Jurkat, Clone E6-1 (cell line): ENCODE results near the gene DIP2A.
"Not testable (repeated sequence)": the region's sequence is repeated elsewhere in the genome, so short reads cannot be mapped to it uniquely, and the experiment has no call there.

Experiments
- DNase-seq: peaks from one replicate; pipeline ENCODE4 v3.0.0-alpha.2; 2011; ENCODE audit warnings: low read depth, low spot score
- H3K4me3 ChIP-seq: 2 replicates; pipeline ENCODE4 v1.5.1; 2011; ENCODE audit warnings: mild to moderate bottlenecking, low read length, control low read depth, moderate library complexity

DIP2A gene

GRCh38 chr21:46441961-46442498 is 16.7 kb upstream of the DIP2A start:
- DNase-seq = no peak
- no peak overlapping the region for H3K4me3 ChIP-seq

- no peak overlapping the region for H3K4me3 ChIP-seq
- no peak for DNase-seq
Measured at GRCh38 chr21:46442938-46443337, 15.8 kb upstream of the DIP2A start.

GRCh38 chr21:46443910-46444309 is 14.8 kb upstream of the DIP2A start:
- no peak for DNase-seq
- no peak overlapping the region for H3K4me3 ChIP-seq

- H3K4me3 ChIP-seq = no peak overlapping the region
- DNase-seq = no peak
Measured at GRCh38 chr21:46448108-46448507, 10.6 kb upstream of the DIP2A start.

DNA sequence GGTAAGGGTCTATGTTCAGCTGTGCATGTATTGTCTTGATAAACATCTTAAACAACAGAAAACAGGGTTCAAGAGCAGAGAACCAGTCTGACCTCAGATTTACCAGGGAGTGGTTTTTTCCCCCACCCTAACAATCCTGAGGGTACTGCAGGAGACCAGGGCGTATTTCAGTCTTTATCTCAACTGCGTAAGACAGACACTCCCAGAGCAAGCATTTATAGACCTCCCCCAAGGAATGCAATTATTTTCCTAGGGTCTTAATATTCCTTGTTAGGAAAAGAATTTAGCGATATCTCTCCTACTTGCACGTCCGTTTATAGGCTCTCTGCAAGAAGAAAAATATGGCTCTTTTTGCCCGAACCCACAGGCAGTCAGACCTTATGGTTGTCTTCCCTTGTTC is 9.8 kb upstream of the DIP2A start:
- H3K4me3 ChIP-seq, DNase-seq: not testable (repeated sequence)

- no peak overlapping the region for H3K4me3 ChIP-seq
- DNase-seq = no peak
Measured at GRCh38 chr21:46452710-46453109, 6.0 kb upstream of the DIP2A start.

DNA sequence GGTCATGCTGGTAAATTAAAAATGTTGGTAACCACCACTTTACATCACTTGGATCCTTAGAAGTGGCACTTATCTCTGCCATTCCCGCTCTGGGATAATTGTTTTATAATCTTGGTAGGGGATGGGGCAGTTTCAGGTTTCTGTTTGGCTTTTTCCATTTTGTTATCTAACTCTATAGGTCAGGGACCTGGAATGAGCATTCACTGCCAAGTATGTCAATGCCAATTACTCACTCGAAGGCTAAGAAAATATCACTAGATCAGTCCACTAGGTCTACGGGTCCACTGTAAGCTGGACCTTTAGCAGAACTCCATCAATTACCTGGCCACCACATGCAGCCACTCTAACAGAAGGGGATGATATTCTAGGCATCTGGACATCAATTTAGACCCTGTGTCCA is 4.5 kb upstream of the DIP2A start:
- H3K4me3 ChIP-seq = no peak overlapping the region
- DNase-seq = no peak

DNA sequence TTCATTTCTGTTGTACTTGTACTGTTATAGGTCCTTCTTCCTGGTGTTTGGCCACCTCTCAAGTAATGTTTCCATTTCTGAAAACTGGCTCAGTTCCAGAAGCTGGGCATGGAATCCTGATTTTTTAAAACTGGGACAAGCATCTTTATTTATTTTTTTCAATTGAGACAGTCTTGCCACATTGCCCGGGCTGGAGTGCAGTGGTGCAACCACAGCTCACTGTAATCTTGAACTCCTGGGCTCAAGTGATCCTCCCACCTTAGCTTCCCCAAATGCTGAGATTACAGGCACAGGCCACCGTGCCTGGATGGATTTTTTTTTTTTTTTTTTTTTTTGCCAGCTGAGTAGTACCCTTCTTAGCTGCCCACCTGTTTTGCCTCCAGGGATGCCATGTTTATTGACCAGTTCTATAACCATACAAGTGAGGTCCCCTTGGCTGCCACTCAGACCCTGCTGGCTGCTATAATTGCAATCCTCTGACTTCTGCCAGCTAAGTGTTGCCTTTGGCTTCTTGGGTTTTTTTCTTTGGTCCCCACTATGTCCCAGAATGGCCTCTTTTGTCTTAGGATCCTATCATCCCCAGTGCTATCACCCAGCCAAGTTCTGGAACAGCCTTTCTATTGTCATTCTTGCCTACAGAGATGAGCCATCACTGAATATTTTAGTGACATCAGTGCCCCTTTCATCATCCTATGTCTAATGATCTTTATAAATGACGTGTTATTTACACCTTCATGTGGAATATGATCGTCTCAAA is 3.9 kb upstream of the DIP2A start:
- H3K4me3 ChIP-seq = no peak overlapping the region
- no peak for DNase-seq

GRCh38 chr21:46455575-46456385 is 2.9 kb upstream of the DIP2A start:
- no peak overlapping the region for H3K4me3 ChIP-seq
- DNase-seq = no peak

GRCh38 chr21:46456750-46457149 is 1.9 kb upstream of the DIP2A start:
- no peak overlapping the region for H3K4me3 ChIP-seq
- no peak for DNase-seq

DNA sequence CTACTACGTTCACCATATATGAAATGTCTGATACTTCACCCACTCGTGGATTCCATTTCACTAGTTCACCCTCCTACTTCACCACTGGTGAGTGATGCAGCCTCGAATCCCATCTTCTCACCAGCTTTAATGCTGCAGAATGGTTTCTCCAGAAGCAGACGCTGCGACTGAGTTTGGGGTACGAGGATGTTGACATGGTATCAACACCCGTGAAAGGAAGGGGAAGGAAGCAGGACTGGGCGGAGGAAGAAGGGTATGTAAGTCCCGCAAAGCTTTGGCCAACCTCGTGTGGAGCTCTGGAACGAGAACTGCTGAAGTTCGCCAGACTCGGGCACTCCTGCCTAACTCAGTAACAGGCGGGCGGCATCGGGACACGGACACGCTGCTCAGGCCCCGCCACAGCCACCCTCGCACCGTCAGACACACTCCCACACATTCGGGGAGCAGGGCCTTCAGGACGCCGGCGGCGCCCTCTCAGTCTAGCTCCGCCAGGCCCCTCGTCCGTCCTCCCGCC is 833 bp upstream of the DIP2A start:
- peak overlapping the region; percentile 66 for H3K4me3 ChIP-seq
- peak; percentile 5 for DNase-seq

DNA sequence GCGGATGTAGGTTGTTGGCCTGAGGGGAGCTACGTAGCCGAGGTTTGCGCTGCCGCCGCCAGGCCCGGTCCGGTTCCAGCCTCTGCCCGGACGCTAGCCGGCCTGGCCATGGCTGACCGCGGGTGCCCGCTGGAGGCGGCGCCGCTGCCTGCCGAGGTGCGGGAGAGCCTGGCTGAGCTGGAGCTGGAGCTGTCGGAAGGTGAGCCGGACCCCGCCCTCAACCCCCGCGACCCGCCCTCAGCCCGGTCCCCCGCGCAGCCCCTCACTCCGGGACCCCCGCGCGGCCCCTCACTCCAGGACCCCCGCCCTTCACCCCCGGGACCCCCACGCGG is 299 bp downstream of the DIP2A start:
- no peak for DNase-seq
- H3K4me3 ChIP-seq = peak overlapping the region; percentile 59

GRCh38 chr21:46459356-46460112 is 843 bp downstream of the DIP2A start:
- no peak for DNase-seq
- H3K4me3 ChIP-seq = peak overlapping the region; percentile 59

GRCh38 chr21:46461909-46462308 is 3.2 kb downstream of the DIP2A start:
- H3K4me3 ChIP-seq = no peak overlapping the region
- DNase-seq = no peak

DNA sequence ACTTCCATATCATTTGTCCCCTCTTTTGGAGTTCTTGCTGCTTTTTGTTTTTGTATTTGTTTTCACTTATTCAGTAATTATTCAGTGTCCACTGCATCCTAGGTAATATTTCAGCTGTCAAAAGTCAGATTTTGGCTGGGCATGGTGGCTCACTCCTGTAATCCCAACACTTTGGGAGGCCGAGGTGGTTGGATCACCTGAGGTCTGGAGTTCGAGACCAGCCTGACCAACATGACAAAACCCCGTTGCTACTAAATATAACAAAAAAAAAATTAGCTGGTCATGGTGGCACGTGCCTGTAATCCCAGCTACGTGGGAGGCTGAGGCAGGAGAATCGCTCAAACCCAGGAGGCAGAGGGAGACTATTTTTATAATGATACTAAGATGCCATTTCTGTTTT is 6.5 kb downstream of the DIP2A start:
- DNase-seq = not testable (repeated sequence)

GRCh38 chr21:46465651-46466050 is 7.0 kb downstream of the DIP2A start:
- no peak overlapping the region for H3K4me3 ChIP-seq
- no peak for DNase-seq

More for the DNA sequence above, 6.5 kb downstream of the DIP2A start:
- not testable (repeated sequence) for H3K4me3 ChIP-seq

DNA sequence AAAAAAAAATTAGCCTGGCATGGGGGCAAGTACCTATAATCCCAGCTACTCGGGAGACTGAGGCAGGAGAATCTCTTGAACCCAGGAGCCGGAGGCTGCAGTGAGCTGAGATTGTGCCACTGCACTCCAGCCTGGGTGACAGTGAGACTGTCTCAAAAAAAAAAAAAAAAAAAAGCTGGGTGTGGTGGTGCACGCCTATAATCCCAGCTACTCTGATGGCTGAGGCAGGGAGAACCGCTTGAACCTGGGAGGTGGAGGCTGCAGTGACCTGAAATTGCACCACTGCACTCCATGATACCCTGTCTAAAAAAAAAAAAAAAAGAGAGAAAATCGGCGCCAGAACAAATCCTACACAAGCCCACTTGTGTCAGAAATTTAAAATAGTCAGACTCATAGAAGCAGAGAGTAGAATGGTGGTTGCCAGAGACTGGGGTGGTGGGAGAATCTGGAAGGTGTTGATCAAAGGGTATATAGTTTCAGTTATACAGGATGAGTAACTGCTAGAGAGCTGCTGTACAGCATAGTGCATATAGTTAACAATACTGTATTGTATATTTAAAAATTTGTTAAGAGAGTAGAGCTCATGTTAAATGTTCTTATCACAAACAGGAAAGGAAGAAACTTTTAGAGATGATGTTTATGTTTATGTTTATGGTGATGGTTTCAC is 9.6 kb downstream of the DIP2A start:
- no peak for DNase-seq
- no peak overlapping the region for H3K4me3 ChIP-seq

DNA sequence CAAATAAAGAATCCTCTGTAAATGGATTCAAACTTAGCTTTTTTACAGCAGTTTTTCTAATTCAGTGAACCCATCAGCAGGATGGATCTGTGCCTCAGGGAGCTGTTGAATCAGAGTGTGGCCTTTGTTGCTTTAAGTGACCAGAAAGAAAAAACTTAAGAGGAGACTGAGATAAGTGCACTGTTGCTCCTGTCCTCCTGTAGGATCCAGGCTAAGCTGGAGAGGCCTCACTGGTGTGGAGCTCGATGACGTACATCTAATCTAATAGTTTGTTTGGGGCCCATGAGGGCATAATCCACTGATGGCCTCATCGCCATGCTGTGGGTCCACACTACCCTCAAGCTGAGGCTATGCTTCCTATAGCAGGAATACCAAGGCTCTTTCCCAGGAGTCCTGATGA is 10.6 kb downstream of the DIP2A start:
- no peak for DNase-seq
- H3K4me3 ChIP-seq = no peak overlapping the region

GRCh38 chr21:46471514-46471913 is 12.8 kb downstream of the DIP2A start:
- no peak overlapping the region for H3K4me3 ChIP-seq
- DNase-seq = no peak
